Parathyroid adenoma (tissue), 2 donors: ENCODE results near the gene ZNF581.

Experiments used
- H2AFZ ChIP-seq: fragments of 300-600 bp; sonication (generic); one replicate; pipeline ENCODE4 v1.7.0; 2017; ENCODE audit warnings: antibody characterized with exemption, mild to moderate bottlenecking
- H3K27ac ChIP-seq: fragments of 300-600 bp; sonication (generic); one replicate; pipeline ENCODE4 v1.7.0; 2017
- H3K27me3 ChIP-seq: fragments of 300-600 bp; sonication (generic); one replicate; pipeline ENCODE4 v1.7.0; 2017; ENCODE audit warnings: low read length; ENCODE audit not compliant: control insufficient read depth, insufficient read depth
- H3K36me3 ChIP-seq: fragments of 300-600 bp; sonication (generic); one replicate; pipeline ENCODE4 v1.7.0; 2017; ENCODE audit warnings: low read length; ENCODE audit not compliant: control insufficient read depth, insufficient read depth
- H3K4me1 ChIP-seq: fragments of 300-600 bp; sonication (generic); one replicate; pipeline ENCODE4 v1.7.0; 2017; ENCODE audit warnings: control low read depth
- H3K4me2 ChIP-seq: fragments of 300-600 bp; sonication (generic); one replicate; pipeline ENCODE4 v1.7.0; 2017; ENCODE audit warnings: low read length
- H3K4me3 ChIP-seq: fragments of 300-600 bp; sonication (generic); one replicate; pipeline ENCODE4 v1.7.0; 2017; ENCODE audit warnings: low read depth, low read length
- H3K79me2 ChIP-seq: fragments of 300-600 bp; sonication (generic); one replicate; pipeline ENCODE4 v1.7.0; 2017; ENCODE audit warnings: control low read depth
- H3K9ac ChIP-seq: fragments of 300-600 bp; sonication (generic); one replicate; pipeline ENCODE4 v1.7.0; 2017; ENCODE audit warnings: mild to moderate bottlenecking
- H3K9me3 ChIP-seq: fragments of 300-600 bp; sonication (generic); one replicate; pipeline ENCODE4 v1.7.0; 2017; ENCODE audit warnings: low read length; ENCODE audit not compliant: control insufficient read depth
- TF ChIP-seq, protein P1 (sequence below): fragments of 300-600 bp; sonication (generic); IDR thresholded peaks from one replicate; pipeline ENCODE4 v1.7.0; 2017; ENCODE audit warnings: antibody characterized with exemption, mild to moderate bottlenecking
- donor health status: primary hyperparathyroidism.

The ZNF581 gene

DNA sequence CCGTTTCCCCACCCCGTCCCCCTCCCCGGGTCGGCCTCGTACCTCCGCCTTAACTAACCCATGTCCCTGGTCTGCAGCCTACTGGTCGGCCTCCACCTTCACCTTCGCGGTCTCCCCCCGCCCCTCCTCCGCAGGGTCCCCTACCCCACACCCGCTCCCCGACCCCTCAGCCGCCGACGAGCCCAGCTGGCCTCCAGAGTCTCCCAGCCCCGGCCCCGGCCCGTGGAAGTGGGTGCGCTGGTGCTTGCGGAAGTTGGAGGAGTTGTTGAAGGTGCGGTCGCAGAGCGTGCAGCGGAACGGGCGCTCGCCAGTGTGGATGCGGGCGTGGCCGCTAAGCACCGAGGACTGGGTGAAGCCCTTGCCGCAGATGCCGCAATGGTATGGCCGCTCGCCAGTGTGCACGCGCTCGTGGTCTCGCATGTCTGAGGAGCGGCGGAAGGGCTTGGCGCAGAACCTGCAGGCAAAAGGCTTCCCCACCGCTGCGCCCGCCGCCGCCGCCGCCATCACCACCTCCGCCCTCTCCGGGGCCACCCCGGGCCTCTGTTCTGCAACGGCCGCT lies 21.7 kb upstream of the ZNF581 start:
- H3K4me3 ChIP-seq = no peak overlapping the region
- no peak overlapping the region for H3K9ac ChIP-seq
- TF ChIP-seq, protein P1, sequence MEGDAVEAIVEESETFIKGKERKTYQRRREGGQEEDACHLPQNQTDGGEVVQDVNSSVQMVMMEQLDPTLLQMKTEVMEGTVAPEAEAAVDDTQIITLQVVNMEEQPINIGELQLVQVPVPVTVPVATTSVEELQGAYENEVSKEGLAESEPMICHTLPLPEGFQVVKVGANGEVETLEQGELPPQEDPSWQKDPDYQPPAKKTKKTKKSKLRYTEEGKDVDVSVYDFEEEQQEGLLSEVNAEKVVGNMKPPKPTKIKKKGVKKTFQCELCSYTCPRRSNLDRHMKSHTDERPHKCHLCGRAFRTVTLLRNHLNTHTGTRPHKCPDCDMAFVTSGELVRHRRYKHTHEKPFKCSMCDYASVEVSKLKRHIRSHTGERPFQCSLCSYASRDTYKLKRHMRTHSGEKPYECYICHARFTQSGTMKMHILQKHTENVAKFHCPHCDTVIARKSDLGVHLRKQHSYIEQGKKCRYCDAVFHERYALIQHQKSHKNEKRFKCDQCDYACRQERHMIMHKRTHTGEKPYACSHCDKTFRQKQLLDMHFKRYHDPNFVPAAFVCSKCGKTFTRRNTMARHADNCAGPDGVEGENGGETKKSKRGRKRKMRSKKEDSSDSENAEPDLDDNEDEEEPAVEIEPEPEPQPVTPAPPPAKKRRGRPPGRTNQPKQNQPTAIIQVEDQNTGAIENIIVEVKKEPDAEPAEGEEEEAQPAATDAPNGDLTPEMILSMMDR = no peak
- no peaks in the 10 kb centered on the region for H3K9me3 ChIP-seq
- H3K27ac ChIP-seq = no peak overlapping the region
- no peak overlapping the region for H3K4me2 ChIP-seq
- H3K79me2 ChIP-seq = no peaks in the 10 kb centered on the region
- H3K36me3 ChIP-seq = no peaks in the 10 kb centered on the region
- H2AFZ ChIP-seq = no peak overlapping the region
- H3K27me3 ChIP-seq = no peaks in the 10 kb centered on the region
- H3K4me1 ChIP-seq = no peaks in the 10 kb centered on the region

DNA sequence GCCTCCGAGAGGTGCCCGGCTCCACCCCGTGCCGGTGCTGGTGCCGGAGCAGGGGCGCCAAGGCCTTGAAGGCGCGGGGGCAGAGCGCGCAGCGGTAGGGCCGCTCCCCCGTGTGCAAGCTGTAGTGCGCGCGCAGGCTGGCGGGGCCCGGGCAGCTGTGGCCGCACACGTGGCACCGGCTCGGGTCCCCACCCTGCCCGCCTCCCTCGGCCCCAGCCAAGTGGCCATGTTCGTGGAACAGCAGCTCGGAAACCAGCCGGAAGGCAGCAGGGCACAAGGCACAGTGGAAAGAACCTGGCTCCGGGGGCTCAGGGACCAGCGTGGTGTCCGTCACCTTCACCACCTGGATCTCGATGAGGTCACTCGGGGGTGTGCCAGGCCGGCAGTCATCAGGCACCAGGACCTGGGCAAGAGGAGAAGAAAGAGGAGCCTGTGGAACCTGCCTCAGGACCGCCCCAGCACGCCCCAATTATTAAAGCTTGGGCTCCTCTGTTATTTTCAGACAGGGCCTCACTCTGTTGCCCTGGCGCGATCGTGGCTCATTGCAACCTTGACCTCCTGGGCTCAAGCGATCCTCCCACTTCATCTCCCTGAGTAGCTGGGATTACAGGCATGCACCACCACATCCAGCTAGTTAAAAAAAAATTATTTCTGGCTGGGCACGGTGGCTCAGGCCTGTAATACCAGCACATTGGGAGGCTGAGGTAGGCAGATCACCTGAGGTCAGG lies 21.0 kb upstream of the ZNF581 start:
- Histone ChIP-seq H3K27ac (no peak overlapping the region), H3K9me3 (no peaks in the 10 kb centered on the region), H3K36me3 (no peaks in the 10 kb centered on the region), H3K9ac (no peak overlapping the region), H3K4me2 (no peak overlapping the region), H3K4me3 (no peak overlapping the region), H3K4me1 (no peaks in the 10 kb centered on the region), H3K79me2 (no peaks in the 10 kb centered on the region), H3K27me3 (no peaks in the 10 kb centered on the region), H2AFZ (no peak overlapping the region)
- TF ChIP-seq, protein P1 = no peak

DNA sequence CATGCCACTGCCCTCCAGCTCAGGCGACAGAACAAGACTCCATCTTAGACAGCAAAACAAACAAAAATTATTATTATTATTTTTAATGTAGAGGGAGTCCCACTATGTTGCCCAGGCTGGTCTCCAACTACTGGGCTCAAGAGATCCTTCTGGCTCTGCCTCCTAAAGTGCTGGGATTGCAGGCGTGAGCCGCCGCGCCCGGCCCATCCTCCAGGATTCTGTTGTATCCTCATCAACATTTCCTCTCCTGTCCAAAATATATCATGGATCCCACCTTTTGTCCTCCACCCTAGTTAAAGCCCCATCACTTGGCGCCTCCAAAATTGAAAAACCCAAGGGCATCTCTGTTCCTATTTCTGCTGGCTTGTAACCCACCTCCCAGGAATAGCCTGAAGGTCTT lies 20.3 kb upstream of the ZNF581 start:
- Histone ChIP-seq H3K27ac (no peak overlapping the region), H3K9me3 (no peaks in the 10 kb centered on the region), H3K4me3 (no peak overlapping the region), H3K27me3 (no peaks in the 10 kb centered on the region), H3K4me2 (no peak overlapping the region), H3K4me1 (no peaks in the 10 kb centered on the region), H3K9ac (no peak overlapping the region), H2AFZ (no peak overlapping the region), H3K79me2 (no peaks in the 10 kb centered on the region), H3K36me3 (no peaks in the 10 kb centered on the region)
- TF ChIP-seq, protein P1 = no peak

DNA sequence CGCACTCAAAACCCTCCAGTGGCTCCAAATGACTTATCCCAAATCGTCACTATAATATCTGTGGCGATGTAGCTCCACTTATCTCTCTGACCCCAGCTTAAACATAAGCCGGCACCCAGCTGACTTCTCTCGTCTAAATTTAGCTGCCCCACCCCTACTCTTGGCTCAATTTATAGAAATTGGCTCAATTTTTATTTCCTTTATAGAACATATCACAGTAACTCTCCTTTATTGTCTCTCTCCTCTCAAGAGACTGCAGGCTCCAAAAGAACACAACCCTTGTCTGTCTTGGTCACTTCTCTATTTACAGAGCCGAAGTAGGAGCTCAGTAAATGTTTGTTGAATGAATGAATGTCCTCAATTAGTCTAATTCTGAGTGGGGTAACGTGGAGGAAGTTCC lies 19.9 kb upstream of the ZNF581 start:
- Histone ChIP-seq H3K9me3 (no peaks in the 10 kb centered on the region), H3K79me2 (no peaks in the 10 kb centered on the region), H3K4me1 (no peaks in the 10 kb centered on the region), H3K9ac (no peak overlapping the region), H3K27me3 (no peaks in the 10 kb centered on the region), H3K4me3 (peak overlapping the region; percentile 27), H3K36me3 (no peaks in the 10 kb centered on the region), H3K27ac (peak overlapping the region; percentile 95), H3K4me2 (peak overlapping the region; percentile 24), H2AFZ (peak overlapping the region; percentile 41)
- TF ChIP-seq, protein P1 = no peak
